ENCODE data around the gene SETD2.

- TF ChIP-seq CTCF (IDR thresholded peaks at IDR 0.05) = no peak
- TF ChIP-seq POLR2A (IDR thresholded peaks at IDR 0.05) = no peak
- TF ChIP-seq POLR2AphosphoS5 (IDR thresholded peaks at IDR 0.05) = no peak
- no peak for TF ChIP-seq EP300 (IDR thresholded peaks at IDR 0.05; ENCODE audit: low read depth)
These were observed 61.8 kb downstream of the SETD2 start for GRCh38 chr3:47102081-47102600.

All from transverse colon (tissue), 4 donors.